ENCODE results near the gene MSN.
A peak's percentile ranks its signal among the peaks of the same experiment; 100 is the strongest.

Gene MSN

GRCh38 chrX:65677954-65678469 lies 10.6 kb downstream of the MSN start:
- peak in 1 of 2 donors; percentile 79 for DNase-seq
- Histone ChIP-seq H3K27me3 (no peaks in the 10 kb centered on the region), H3K27ac (peak overlapping the region; percentile 85 to 99), H3K9me3 (no peaks in the 10 kb centered on the region), H3K4me3 (peak overlapping the region in 1 of 2 donors; percentile 14), H3K4me1 (peaks cover 0 to 96% (median 33%) of the 10 kb centered on the region in 4 donors), H3K36me3 (no peaks in the 10 kb centered on the region)
- no peak for TF ChIP-seq CTCF (IDR thresholded peaks at IDR 0.05)
- intact Hi-C loops (cut with DNase I; ENCODE audit: low total_unique reads) = no loop called here

- intact Hi-C loops (cut with DNase I; ENCODE audit: low total_unique reads) = no loop called here
- Histone ChIP-seq H3K27ac (peak overlapping the region; percentile 85 to 99), H3K9me3 (no peaks in the 10 kb centered on the region), H3K27me3 (no peaks in the 10 kb centered on the region), H3K36me3 (no peaks in the 10 kb centered on the region), H3K4me3 (no peak overlapping the region), H3K4me1 (peaks cover 0 to 96% (median 27%) of the 10 kb centered on the region in 4 donors)
- no peak for TF ChIP-seq CTCF (IDR thresholded peaks at IDR 0.05)
- no peak for DNase-seq
These were observed 11.7 kb downstream of the MSN start for GRCh38 chrX:65679071-65679540.

GRCh38 chrX:65681810-65682209 lies 14.4 kb downstream of the MSN start:
- no peak overlapping the region for H3K4me3 ChIP-seq
- no peak overlapping the region for H3K27ac ChIP-seq
- intact Hi-C loops (cut with DNase I; ENCODE audit: low total_unique reads) = no loop called here
- H3K9me3 ChIP-seq = no peaks in the 10 kb centered on the region
- no peak for DNase-seq
- no peaks in the 10 kb centered on the region for H3K36me3 ChIP-seq
- no peaks in the 10 kb centered on the region for H3K27me3 ChIP-seq
- H3K4me1 ChIP-seq = peaks cover 0 to 96% (median 25%) of the 10 kb centered on the region in 4 donors
- no peak for TF ChIP-seq CTCF (IDR thresholded peaks at IDR 0.05)

- H3K36me3 ChIP-seq = no peaks in the 10 kb centered on the region
- intact Hi-C loops (cut with DNase I; ENCODE audit: low total_unique reads) = no loop called here
- H3K9me3 ChIP-seq = no peaks in the 10 kb centered on the region
- H3K27ac ChIP-seq = peak overlapping the region in 1 of 2 donors; percentile 25
- DNase-seq = no peak
- H3K4me3 ChIP-seq = no peak overlapping the region
- no peaks in the 10 kb centered on the region for H3K27me3 ChIP-seq
- TF ChIP-seq CTCF (IDR thresholded peaks at IDR 0.05) = no peak
- H3K4me1 ChIP-seq = peaks cover 0 to 99% (median 20%) of the 10 kb centered on the region in 4 donors
These were observed 17.7 kb downstream of the MSN start for GRCh38 chrX:65685112-65685511.

GRCh38 chrX:65686236-65686635 lies 18.8 kb downstream of the MSN start:
- TF ChIP-seq CTCF (IDR thresholded peaks at IDR 0.05) = no peak
- Histone ChIP-seq H3K9me3 (no peaks in the 10 kb centered on the region), H3K4me3 (no peak overlapping the region), H3K27ac (peak overlapping the region; percentile 28 to 79), H3K27me3 (no peaks in the 10 kb centered on the region), H3K36me3 (no peaks in the 10 kb centered on the region), H3K4me1 (peaks cover 0 to 100% (median 22%) of the 10 kb centered on the region in 4 donors)
- intact Hi-C loops (cut with DNase I; ENCODE audit: low total_unique reads) = no loop called here
- no peak for DNase-seq
